AG10803 (cell line): Measurements from ENCODE around the gene RNF144B.

Experiments used
- DNase-seq: peaks from one replicate; pipeline ENCODE4 v3.0.0; 2010; ENCODE audit warnings: low read depth
- H3K4me3 ChIP-seq: 2 replicates; pipeline ENCODE4 v1.5.1; 2011; ENCODE audit warnings: mild to moderate bottlenecking, low read length, control low read depth
- CTCF ChIP-seq: conservative IDR thresholded peaks from 2 replicates; pipeline ENCODE4 v1.5.1; 2011; ENCODE audit warnings: mild to moderate bottlenecking, low read length, control low read depth, inconsistent platforms

Gene RNF144B

DNA sequence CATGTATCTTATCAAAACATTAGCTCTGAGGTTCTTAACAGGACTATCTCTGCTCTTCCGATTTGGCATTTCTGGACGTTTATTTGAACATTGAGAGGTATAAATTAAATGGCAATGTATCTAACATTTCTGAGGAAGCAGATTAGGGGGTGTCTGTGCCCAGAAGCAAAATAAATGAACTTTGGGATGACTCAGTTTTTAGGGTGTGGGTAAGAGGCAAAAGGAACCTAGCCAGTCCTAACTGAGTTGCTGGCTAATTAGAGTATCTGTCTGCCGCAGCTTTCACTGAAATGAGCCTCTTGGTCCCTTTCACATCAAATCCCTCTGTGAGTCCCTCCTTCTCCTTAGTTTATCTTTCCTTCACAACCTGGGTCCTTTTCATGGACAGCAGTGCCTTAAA is 1.1 kb downstream of the RNF144B start:
- H3K4me3 ChIP-seq: peak overlapping the region; percentile 81
- DNase-seq: no peak
- no peak for TF ChIP-seq CTCF

GRCh38 chr6:18388942-18389341 is 1.8 kb downstream of the RNF144B start:
- peak; percentile 91 for DNase-seq
- TF ChIP-seq CTCF: no peak
- H3K4me3 ChIP-seq: peak overlapping the region; percentile 81

GRCh38 chr6:18389479-18389878 is 2.3 kb downstream of the RNF144B start:
- DNase-seq: peak; percentile 78
- no peak for TF ChIP-seq CTCF
- H3K4me3 ChIP-seq: peak overlapping the region; percentile 38

DNA sequence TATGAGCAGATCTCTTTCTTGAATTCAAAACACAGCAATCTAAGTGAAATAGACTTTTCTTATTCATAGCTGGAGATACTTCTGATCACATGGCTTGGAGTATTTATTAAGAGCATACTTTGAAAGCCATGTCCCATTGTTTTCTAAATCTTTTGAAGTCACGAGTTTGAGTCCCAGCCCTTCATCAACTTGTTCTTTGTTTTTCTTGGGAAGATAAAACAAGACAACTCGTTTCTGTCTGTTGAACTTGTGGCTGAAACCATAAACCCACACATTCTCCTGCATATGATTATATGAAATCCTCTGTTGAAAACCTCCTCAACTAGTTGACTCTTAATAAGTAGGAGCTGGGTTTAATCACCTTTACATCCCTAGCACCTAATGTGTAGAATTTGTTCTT is 3.3 kb downstream of the RNF144B start:
- no peak overlapping the region for H3K4me3 ChIP-seq
- no peak for DNase-seq
- TF ChIP-seq CTCF: no peak

- DNase-seq: no peak
- no peak overlapping the region for H3K4me3 ChIP-seq
- no peak for TF ChIP-seq CTCF
These were observed 3.9 kb downstream of the RNF144B start for GRCh38 chr6:18391023-18391422.

DNA sequence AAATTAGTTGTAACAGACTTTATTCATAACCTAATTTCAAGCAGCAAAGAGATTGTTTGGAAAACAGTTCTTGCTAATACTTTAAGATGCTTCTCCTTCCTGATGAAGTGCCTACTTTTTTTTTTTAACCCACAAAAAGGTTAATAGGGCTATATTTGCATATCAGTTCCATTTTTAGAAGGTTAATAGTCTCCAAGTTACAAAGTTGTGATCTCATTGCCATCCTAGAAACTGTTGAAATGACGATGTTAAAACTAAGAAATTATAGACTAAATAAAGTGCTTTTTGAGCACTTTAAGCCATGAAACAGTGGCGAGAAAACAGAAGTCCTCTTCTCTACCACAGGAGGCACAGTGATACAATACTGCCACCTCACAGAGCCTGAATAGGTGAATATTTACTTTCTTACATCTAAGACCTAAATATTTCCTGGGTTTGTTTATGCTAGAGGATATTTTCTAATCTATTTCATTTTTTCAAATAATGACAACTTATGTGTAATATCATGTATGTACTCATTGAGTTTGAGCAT is 5.3 kb downstream of the RNF144B start:
- no peak for DNase-seq
- no peak for TF ChIP-seq CTCF
- H3K4me3 ChIP-seq: no peak overlapping the region

DNA sequence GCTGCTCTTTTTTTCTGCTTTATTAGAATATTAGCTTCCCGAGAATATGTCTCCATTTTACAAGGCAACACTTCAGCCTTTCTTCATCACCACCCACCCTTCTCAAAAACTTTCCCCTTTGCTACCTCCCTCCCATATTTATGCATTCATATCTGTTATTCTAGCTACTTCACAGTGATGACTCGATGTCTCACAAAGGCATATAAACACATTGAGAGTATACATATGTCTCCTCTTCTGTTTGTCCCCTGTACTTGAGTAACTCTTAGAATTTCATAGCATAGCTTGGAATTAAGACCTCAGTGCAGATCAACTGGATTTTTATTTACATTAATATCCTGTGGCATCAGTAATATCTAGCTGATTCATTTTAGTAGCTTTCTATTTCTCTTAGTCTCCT is 6.5 kb downstream of the RNF144B start:
- H3K4me3 ChIP-seq: no peak overlapping the region
- no peak for TF ChIP-seq CTCF
- DNase-seq: no peak
